GM12878 (cell line): ENCODE results near the gene SPX. TPM values are rescaled to one million over a fixed set of nuclear protein-coding genes. Genes with fewer than 3 reads are reported as not detected.

Experiments used
- ATF3 ChIP-seq: IDR thresholded peaks from 2 replicates; pipeline ENCODE4 v1.6.1; 2011; ENCODE audit warnings: low read depth, mild to moderate bottlenecking, low read length, moderate library complexity, borderline replicate concordance; ENCODE audit errors: extremely low read depth
- PRDM15 ChIP-seq: fragments of 450-650 bp; formaldehyde crosslinking; IDR thresholded peaks from 2 replicates; pipeline ENCODE4 v1.4.0; 2020; ENCODE audit warnings: mild to moderate bottlenecking, moderate library complexity
- polyA plus RNA-seq, 11 experiments: library from polyadenylated mRNA; depleted of rRNA in 4 of 11; unstranded in 6 of 11; stranded (reverse) in 5 of 11; fragments of >200 nt; fragmentation: Nextera tagmentation in 4 of 11; fragmentation: Illumina TruSeq in 1 of 11; extraction: Ambion mirVana in 4 of 11; extraction: Trizol in 1 of 11; gene quantifications; 1 replicate in 1 of 11; 2 replicates in 10 of 11; pipeline versions ENCODE4 v1.2.1 to v1.2.3, GENCODE V29; 2011 to 2016; ENCODE audit warnings: inconsistent platforms in 2 of 11, missing spikeins in 2 of 11, low read depth in 1 of 11
- total RNA-seq, 4 experiments: library from RNA; depleted of rRNA in 3 of 4; stranded (reverse); fragments of >200 nt in 3 of 4; fragmentation: Illumina TruSeq in 1 of 4; extraction: Trizol in 1 of 4; gene quantifications; 2 replicates each; pipeline versions ENCODE4 v1.2.1 to v1.2.3, GENCODE V29; 2013 to 2021
- TF ChIP-seq, protein P1 (sequence below): fragments of 450-650 bp; IDR thresholded peaks from 2 replicates; pipeline ENCODE4 v1.6.1; 2017; ENCODE audit warnings: mild to moderate bottlenecking, moderate library complexity

The SPX gene
- total and polyA plus RNA-seq, 10 of the 15 experiments (the other 5 are each of a cell fraction or from before 2014, with no cell fraction given): 0.05 TPM; not detected in 8

DNA sequence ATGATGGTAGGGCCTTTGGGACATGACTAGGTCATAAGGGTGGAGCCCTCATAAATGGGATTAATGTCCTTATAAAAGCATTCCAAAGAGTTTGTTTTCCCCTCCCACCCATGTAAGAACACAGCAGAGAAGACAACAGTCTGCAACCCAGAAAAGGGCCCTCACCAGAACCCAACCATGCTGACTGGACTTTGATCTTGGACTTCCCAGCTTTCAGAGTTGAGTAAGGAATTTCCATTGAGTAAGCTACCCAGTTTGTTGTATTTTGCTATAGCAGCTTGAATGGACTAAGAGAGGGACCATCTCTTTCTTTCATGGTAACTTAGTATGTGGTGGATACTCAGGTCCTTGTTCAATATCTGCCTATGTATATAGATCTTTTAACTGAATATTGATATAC, 2.9 kb upstream of the SPX start (continued):
- TF ChIP-seq ATF3: no peak
- TF ChIP-seq, protein P1, sequence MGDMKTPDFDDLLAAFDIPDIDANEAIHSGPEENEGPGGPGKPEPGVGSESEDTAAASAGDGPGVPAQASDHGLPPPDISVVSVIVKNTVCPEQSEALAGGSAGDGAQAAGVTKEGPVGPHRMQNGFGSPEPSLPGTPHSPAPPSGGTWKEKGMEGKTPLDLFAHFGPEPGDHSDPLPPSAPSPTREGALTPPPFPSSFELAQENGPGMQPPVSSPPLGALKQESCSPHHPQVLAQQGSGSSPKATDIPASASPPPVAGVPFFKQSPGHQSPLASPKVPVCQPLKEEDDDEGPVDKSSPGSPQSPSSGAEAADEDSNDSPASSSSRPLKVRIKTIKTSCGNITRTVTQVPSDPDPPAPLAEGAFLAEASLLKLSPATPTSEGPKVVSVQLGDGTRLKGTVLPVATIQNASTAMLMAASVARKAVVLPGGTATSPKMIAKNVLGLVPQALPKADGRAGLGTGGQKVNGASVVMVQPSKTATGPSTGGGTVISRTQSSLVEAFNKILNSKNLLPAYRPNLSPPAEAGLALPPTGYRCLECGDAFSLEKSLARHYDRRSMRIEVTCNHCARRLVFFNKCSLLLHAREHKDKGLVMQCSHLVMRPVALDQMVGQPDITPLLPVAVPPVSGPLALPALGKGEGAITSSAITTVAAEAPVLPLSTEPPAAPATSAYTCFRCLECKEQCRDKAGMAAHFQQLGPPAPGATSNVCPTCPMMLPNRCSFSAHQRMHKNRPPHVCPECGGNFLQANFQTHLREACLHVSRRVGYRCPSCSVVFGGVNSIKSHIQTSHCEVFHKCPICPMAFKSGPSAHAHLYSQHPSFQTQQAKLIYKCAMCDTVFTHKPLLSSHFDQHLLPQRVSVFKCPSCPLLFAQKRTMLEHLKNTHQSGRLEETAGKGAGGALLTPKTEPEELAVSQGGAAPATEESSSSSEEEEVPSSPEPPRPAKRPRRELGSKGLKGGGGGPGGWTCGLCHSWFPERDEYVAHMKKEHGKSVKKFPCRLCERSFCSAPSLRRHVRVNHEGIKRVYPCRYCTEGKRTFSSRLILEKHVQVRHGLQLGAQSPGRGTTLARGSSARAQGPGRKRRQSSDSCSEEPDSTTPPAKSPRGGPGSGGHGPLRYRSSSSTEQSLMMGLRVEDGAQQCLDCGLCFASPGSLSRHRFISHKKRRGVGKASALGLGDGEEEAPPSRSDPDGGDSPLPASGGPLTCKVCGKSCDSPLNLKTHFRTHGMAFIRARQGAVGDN: no peak
- no peak for TF ChIP-seq PRDM15 (CRISPR knock-in tag)
